ENCODE results near the gene HKDC1. TPM values are rescaled to one million over a fixed set of nuclear protein-coding genes. Genes with fewer than 3 reads are reported as not detected.

HKDC1 gene
- total and polyA plus RNA-seq, 10 donors = 0.26 to 3.0 (median 0.70) TPM; not detected in 1

- WGBS, 5 donors = 90 to 96% (median 94%) methylated on average over 8 of the region's 8 CpGs
- intact Hi-C loops (cut with DNase I; ENCODE audit: low total_unique reads) = no loop called here
- no peak for DNase-seq
- Histone ChIP-seq H3K36me3 (no peaks in the 10 kb centered on the region), H3K27ac (no peak overlapping the region), H3K4me3 (no peak overlapping the region), H3K4me1 (peaks cover 0 to 4% (median 0%) of the 10 kb centered on the region in 6 donors), H3K9me3 (peaks cover 0 to 11% (median 0%) of the 10 kb centered on the region in 8 donors), H3K27me3 (replicated peaks in 1 of 7) (no peaks in the 10 kb centered on the region)
- TF ChIP-seq POLR2AphosphoS5 (IDR thresholded peaks at IDR 0.05) (no peak), POLR2A (IDR thresholded peaks at IDR 0.05) (no peak)
- TF ChIP-seq, protein P1, sequence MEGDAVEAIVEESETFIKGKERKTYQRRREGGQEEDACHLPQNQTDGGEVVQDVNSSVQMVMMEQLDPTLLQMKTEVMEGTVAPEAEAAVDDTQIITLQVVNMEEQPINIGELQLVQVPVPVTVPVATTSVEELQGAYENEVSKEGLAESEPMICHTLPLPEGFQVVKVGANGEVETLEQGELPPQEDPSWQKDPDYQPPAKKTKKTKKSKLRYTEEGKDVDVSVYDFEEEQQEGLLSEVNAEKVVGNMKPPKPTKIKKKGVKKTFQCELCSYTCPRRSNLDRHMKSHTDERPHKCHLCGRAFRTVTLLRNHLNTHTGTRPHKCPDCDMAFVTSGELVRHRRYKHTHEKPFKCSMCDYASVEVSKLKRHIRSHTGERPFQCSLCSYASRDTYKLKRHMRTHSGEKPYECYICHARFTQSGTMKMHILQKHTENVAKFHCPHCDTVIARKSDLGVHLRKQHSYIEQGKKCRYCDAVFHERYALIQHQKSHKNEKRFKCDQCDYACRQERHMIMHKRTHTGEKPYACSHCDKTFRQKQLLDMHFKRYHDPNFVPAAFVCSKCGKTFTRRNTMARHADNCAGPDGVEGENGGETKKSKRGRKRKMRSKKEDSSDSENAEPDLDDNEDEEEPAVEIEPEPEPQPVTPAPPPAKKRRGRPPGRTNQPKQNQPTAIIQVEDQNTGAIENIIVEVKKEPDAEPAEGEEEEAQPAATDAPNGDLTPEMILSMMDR (IDR thresholded peaks at IDR 0.05 in 8 of 11, conservative IDR thresholded peaks at IDR 0.05 in 3 of 11) = no peak
Measured at GRCh38 chr10:69261184-69261583, 41.1 kb downstream of the HKDC1 start.

GRCh38 chr10:69262292-69262751, 42.2 kb downstream of the HKDC1 start:
- Histone ChIP-seq H3K4me3 (no peak overlapping the region), H3K36me3 (no peaks in the 10 kb centered on the region), H3K4me1 (peaks cover 0 to 4% (median 0%) of the 10 kb centered on the region in 6 donors), H3K27me3 (replicated peaks in 1 of 7) (no peaks in the 10 kb centered on the region), H3K9me3 (peaks cover 0 to 11% (median 0%) of the 10 kb centered on the region in 8 donors), H3K27ac (no peak overlapping the region)
- intact Hi-C loops (cut with DNase I; ENCODE audit: low total_unique reads) = no loop called here
- TF ChIP-seq POLR2AphosphoS5 (IDR thresholded peaks at IDR 0.05) (no peak), POLR2A (IDR thresholded peaks at IDR 0.05) (no peak)
- TF ChIP-seq, protein P1 (IDR thresholded peaks at IDR 0.05 in 8 of 11, conservative IDR thresholded peaks at IDR 0.05 in 3 of 11) = no peak
- DNase-seq = no peak
- 65 to 71% (median 70%) methylated on average over 3 of the region's 3 CpGs for WGBS, 5 donors

DNA sequence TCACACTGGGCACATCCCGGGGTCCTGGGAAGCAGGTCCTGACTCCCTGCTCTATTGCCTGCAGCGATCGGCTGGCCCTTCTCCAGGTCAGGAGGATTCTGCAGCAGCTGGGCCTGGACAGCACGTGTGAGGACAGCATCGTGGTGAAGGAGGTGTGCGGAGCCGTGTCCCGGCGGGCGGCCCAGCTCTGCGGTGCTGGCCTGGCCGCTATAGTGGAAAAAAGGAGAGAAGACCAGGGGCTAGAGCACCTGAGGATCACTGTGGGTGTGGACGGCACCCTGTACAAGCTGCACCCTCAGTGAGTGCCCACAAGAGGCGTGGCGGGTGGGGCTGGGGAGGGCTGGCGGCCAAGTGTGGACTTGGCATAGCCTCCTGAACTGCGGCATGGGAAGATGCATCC, 45.4 kb downstream of the HKDC1 start:
- TF ChIP-seq, protein P1 (IDR thresholded peaks at IDR 0.05 in 8 of 11, conservative IDR thresholded peaks at IDR 0.05 in 3 of 11) = no peak
- TF ChIP-seq POLR2A (IDR thresholded peaks at IDR 0.05) = no peak
- TF ChIP-seq POLR2AphosphoS5 (IDR thresholded peaks at IDR 0.05) = no peak
- DNase-seq = no peak
- WGBS, 5 donors = 90 to 96% (median 95%) methylated on average over 15 to 17 of the region's 17 CpGs
- H3K27me3 ChIP-seq (replicated peaks in 1 of 7) = no peaks in the 10 kb centered on the region
- H3K4me1 ChIP-seq = peaks cover 0 to 4% (median 0%) of the 10 kb centered on the region in 6 donors
- intact Hi-C loops (cut with DNase I; ENCODE audit: low total_unique reads) = no loop called here
- no peaks in the 10 kb centered on the region for H3K9me3 ChIP-seq
- H3K4me3 ChIP-seq = no peak overlapping the region
- H3K27ac ChIP-seq = no peak overlapping the region
- no peaks in the 10 kb centered on the region for H3K36me3 ChIP-seq

DNA sequence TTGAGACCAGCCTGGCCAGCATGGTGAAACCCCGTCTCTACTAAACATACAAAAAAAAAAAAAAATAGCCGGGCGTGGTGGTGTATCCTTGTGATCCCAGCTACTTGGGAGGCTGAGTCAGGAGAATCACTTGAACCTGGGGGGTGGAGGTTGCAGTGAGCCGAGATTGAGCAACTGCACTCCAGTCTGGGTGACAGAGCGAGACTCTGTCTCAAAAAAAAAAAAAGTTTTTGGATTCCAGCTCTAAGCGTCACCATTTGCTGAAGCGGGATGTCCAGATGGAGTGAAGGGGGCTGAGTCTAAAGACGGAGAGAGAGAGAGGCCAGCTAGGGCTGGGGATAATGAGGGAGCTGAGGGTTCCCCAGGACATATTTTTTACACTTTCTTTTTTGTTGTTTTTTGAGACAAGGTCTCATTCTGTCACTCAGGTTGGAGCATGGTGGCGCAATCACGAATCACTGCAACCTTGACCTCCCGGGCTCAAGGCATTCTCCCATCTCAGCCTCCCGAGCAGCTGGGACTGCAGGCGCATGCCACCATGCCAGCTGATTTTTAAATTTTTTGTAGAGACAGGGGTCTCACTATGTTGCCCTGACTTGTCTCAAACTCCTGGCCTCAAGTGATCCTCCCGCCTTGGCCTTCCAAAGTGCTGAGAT, 48.8 kb downstream of the HKDC1 start:
- no peaks in the 10 kb centered on the region for H3K27me3 ChIP-seq (replicated peaks in 1 of 7)
- no peaks in the 10 kb centered on the region for H3K36me3 ChIP-seq
- peaks cover 0 to 5% (median 0%) of the 10 kb centered on the region in 6 donors for H3K4me1 ChIP-seq
- intact Hi-C loops (cut with DNase I; ENCODE audit: low total_unique reads) = no loop called here
- no peaks in the 10 kb centered on the region for H3K9me3 ChIP-seq
- TF ChIP-seq, protein P1 (IDR thresholded peaks at IDR 0.05 in 8 of 11, conservative IDR thresholded peaks at IDR 0.05 in 3 of 11) = no peak
- TF ChIP-seq POLR2A (IDR thresholded peaks at IDR 0.05) = no peak
- TF ChIP-seq POLR2AphosphoS5 (IDR thresholded peaks at IDR 0.05) = no peak
- DNase-seq = no peak
- H3K27ac ChIP-seq = no peak overlapping the region
- WGBS, 5 donors = 90 to 95% (median 91%) methylated on average over 14 of the region's 14 CpGs
- H3K4me3 ChIP-seq = no peak overlapping the region
